HG03025 (cell line): ENCODE data around the gene NGF.

Experiments used
- ATAC-seq: cut with Tn5 transposase; IDR thresholded peaks from one replicate; pipeline ENCODE4 v1.9.1; 2021; ENCODE audit warnings: mild to moderate bottlenecking, moderate library complexity; ENCODE audit not compliant: unreplicated experiment, low FRiP score

NGF gene

DNA sequence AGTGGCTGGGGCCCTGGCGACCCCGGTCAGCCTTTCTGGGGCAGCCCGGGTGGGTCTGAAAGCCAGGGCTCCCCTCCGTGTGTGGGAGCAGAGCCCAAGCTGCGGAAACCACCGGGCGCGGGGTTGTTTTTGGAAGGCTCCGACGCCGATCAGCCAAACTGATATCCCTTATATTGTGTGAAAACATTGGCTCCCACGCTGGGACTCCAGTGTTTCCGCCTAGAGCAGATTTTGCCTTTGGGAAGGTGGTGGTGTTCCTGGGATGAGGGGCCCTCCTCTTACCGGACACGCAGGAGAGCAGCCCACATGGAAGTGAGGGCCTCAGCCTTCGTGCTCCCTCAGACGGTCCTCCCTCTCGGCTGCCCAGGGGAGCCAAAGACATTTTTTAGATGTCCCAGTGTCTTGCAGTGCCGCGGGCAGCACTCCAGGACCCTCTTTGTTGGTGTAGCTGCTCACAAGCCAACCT, 54.3 kb downstream of the NGF start:
- no peak for ATAC-seq

GRCh38 chr1:115283249-115283648, 54.8 kb downstream of the NGF start:
- ATAC-seq, result no peak

DNA sequence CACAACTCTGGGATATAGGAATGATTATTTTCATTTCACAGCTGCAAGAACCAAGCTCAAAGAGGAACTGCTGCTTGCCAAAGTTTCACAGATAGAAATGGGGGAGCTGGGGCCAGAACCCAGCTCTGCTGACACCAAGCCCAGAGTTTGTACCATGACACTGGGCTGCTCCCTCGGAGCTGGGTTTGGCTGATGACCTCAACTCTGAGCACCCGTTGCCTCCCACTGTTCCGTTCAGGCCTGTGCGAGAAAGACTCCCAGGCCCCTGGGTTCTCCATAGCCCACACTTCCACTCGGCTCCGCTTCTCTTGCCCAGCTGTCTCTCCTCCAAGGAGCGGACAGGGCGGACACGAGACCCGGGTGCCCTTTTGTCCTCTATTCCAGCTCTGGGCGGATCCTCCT, 55.2 kb downstream of the NGF start:
- no peak for ATAC-seq

DNA sequence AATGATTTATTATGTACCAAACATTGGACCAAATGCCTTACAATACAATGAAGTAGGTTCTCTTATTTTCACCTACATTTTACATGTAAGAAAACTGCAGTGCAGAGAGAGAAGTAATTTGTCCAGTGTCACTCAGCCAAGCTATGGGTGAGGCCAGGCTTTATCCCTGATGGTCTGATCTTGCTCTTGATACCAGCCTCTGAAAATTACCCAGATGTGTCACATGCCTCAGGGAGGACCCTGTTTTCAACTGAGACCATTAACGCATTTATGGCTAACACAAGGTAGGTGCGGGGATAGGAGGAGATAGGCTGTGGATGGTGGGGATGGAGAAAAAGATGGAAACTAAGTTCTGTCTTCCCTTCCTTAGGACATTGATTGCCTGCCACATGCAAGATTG, 56.9 kb downstream of the NGF start:
- ATAC-seq, result no peak

DNA sequence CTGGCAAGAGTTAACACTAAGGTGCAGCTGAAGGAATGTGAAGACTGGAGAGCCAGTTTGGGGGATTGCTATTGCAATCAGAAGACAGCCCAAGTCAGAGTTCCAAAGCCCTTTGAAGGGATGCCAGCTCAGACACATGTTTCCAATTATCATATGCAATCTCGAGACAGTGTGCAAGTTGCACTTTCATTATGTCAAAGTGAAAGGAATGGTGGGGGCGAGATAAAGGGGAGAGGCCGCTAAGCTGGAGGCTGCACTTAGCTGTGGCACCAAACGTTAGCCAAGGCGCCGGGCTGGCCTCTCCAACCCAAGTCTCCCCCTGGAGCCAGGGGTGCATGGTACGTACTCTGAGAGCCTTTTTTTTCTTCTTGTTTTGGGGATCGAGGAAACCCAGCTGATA, 58.0 kb downstream of the NGF start:
- ATAC-seq, result no peak

GRCh38 chr1:115278211-115278610, 59.8 kb downstream of the NGF start:
- ATAC-seq, result no peak

GRCh38 chr1:115277276-115277675, 60.8 kb downstream of the NGF start:
- ATAC-seq, result no peak

- ATAC-seq, result no peak
These were observed 62.8 kb downstream of the NGF start for GRCh38 chr1:115275216-115275615.

DNA sequence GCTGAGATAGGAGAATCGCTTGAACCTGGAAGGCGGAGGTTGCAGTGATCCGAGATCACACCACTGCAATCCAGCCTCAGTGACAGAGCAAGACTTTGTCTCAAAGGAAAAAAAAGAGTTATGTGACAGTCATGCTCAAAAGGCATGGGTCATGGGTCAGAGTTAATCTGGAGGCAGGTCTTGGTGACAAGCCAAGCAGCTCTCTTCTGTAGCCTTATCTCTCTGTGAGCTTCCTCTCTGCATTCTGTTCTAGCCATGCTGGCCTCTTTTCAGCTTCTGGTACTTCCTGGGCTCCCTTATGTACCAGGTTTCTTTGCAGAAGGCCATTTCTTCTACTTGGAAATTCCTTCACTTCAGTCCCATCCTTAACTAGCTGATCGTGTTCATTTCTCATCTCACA, 63.6 kb downstream of the NGF start:
- ATAC-seq, result no peak

DNA sequence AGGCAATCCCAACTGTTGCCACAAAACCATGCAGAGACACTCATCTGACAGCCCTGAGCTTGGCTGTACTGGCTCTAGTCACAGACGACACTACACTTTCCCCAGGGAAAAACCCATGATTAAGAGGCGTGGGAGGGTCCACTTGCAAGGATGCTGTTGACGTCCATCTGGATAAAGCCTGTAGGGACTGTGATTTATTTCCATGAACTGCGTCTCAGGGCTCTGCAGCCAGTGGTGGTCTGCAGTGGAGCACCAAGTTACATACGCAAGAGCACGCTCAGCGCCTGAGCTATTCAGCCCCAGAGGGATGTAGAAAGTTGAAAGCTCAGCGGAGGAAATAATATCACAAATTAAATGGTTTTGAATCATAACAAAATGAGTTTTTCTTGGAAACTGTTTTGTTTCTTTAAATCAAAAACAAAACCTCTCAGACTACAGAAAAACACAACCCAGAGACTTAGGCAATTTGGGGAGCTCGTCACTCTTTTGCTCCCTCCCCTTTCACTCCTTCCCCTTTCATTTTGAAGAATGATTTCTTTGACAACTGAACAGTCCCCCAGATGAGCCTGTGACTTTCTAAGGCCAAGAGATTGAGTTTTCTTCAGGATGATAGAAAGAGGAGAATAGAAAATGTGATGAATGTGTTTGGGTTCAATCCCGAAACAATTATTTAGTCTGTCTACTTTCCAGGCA, 71.2 kb downstream of the NGF start:
- no peak for ATAC-seq

GRCh38 chr1:115265099-115265498, 73.0 kb downstream of the NGF start:
- no peak for ATAC-seq

DNA sequence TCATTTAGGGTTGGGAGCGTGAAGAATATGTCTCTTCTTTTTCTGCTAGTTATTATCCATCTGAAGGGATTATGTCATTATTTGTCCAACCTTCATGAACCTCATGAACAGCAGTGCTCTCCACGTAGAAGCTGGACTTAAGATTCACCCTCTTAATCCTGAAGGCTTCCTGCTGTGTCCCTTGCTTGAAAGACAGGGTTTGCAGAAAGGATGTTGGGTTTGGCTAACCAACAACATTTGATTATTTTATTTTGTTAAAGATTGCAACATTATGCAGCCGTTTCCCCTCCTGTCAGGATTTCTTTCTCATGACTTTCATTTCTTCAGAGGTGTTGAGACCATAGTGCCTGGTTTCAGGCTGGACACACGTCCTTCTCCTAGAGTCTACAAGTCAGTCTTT, 75.2 kb downstream of the NGF start:
- ATAC-seq, result no peak

DNA sequence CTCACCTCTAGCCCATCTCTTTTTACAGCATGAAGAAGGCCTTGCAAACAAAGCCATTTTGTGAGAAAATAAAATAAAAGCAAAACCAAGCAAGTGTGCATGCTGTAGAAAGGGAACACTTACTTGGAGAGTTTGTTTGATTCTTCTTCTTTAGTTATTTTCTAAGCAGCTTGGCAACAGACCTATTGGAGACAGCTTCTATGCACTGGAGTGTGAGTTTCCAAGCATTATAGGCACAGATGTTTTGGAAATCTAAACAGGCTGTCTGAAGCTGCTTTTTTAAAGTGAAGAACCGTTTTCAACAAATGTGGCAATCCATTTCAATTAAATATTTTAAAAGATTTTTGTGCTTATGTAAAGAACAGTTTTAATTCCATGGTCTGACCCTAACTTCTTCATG, 76.6 kb downstream of the NGF start:
- ATAC-seq, result no peak

DNA sequence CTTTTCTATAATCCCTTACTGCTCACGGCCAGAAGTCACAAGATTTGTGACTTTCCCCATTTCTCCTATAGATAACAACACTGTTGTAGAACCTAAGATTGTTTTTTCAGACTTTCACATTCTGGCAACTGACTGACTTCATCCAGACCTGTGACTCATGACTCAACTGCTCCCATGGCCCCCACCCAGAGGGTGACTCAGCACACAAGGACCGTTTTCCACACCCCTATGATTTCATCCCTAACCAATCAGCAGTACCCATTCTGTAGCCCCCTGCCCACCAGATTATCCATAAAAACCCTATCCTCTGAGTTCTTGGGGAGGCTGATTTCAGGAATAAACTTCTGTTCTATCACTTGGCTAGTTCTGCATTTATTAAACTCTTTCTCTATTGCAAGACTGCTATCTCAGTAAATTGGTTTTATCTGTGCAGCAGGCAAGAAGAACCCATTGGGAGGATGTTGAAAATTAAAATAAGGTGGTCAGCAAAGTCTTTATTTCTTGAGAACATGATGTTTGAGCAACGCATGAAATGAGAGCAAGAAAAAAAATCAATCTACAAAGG, 79.7 kb downstream of the NGF start:
- no peak for ATAC-seq

DNA sequence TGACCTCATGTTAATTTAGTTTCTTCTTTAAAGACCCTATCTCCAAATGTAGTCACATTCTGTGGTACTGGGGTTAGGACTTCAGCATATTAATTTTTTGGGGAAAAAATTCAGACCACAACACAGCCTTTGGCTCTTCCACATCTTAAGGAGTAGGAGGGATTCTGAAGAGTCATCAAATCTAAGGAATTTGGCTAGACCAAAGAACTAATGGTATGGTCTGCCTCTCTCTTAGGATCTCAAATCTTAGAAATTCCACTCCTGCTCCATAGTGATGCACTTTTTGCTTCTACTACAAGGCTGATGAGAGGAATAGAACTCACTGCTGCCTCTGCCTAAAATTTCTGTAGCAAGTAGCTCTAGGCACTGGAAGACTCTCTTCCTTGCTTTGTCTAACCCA, 80.5 kb downstream of the NGF start:
- ATAC-seq, result no peak

DNA sequence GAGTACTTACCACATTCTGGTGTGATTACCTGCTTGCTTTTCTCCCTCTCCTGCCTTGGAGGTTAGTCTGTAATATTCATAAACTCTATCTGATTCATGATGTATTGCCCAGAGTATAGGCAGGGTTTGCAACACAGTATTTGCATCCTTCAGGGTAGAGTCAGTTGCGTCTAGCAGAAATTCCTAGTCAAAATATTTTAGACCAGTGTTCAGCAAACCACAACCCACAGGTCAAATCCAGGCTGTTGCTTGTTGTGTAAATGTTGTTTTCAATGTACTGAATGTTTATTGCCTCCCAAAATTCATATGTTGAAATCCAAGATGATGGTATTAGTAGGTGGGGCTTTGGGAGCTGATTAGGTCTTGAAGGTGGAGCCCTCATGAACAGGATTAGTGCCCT, 82.9 kb downstream of the NGF start:
- no peak for ATAC-seq

- ATAC-seq, result no peak
These were observed 85.5 kb downstream of the NGF start for GRCh38 chr1:115252585-115252984.

- no peak for ATAC-seq
These were observed 86.2 kb downstream of the NGF start for GRCh38 chr1:115251856-115252255.

GRCh38 chr1:115251340-115251748, 86.7 kb downstream of the NGF start:
- ATAC-seq, result no peak

- ATAC-seq, result no peak
These were observed 91.5 kb downstream of the NGF start for GRCh38 chr1:115246526-115246925.

DNA sequence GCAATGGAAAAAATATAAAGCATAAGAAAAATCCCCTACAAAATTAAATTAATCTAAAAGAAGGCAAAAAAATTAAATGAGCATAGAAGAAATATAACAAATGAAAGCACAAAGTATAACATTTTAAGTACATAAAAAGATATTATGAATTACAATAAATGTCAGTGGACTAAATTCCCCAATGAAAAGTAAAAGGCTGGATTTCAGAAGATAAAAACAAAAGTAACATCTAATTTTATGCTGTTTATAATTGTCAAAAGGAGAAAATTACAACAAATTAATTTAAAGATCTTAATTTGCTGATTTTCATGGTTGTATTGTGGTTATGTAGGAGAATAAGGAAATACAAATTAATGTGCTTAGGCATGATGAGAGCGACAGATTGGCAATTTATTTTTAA, 92.8 kb downstream of the NGF start:
- ATAC-seq, result no peak

- ATAC-seq, result no peak
These were observed 95.5 kb downstream of the NGF start for GRCh38 chr1:115242543-115242942.

DNA sequence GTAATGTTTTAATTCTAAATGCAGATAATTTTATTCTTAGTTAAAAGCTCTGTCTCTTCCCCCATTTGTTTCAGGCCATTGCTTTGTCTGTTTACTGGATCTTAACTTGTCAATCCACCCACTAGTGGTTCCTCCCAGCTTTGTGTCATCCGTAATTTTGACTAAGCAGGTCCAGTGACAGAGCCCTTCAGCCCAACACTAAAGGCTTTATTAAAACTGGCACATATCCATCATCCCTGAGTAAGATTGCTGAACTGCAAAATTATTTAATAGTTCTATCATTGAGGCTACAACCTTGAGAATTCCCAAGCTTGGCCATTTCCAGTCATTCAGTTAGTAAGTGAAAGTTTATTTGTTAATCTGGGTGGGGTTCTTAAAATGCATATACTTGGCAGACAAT, 96.7 kb downstream of the NGF start:
- ATAC-seq, result no peak
